ENCODE results near the gene MVD. TPM values are rescaled to one million over a fixed set of nuclear protein-coding genes. Genes with fewer than 3 reads are reported as not detected.

MVD gene
- total RNA-seq, 3 donors from 2014 or later: 17.4 to 21.3 (median 19.0) TPM

DNA sequence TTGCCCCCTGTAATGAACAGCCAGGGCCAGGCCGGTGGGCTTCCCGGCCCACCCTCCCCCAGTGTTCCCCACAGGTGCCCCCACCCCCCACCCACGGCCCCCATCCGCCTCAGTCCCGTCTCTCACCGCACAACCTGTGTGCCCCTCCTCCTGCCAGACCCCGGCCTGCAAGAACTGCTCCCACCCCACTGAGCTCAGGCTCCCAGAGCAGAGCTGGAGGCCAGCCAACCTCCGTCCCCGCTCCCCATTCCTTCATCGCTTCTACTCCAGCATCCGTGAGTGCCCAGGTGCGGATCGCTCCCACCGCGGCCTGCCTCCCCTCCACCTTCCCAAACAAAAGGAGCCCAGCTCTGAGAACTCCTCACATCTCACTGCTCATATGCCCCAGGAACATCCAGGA, 4.2 kb downstream of the MVD start:
- intact Hi-C loops (cut with DNase I; ENCODE audit: low total_unique reads): no loop called here
- Histone ChIP-seq H3K27me3 (no peaks in the 10 kb centered on the region), H3K27ac (no peak overlapping the region), H3K9me3 (no peaks in the 10 kb centered on the region), H3K4me1 (no peaks in the 10 kb centered on the region), H3K36me3 (no peaks in the 10 kb centered on the region), H3K4me3 (no peak overlapping the region)
- DNase-seq (ENCODE audit: low spot score in 2 of 2): no peak
- TF ChIP-seq, protein P1, sequence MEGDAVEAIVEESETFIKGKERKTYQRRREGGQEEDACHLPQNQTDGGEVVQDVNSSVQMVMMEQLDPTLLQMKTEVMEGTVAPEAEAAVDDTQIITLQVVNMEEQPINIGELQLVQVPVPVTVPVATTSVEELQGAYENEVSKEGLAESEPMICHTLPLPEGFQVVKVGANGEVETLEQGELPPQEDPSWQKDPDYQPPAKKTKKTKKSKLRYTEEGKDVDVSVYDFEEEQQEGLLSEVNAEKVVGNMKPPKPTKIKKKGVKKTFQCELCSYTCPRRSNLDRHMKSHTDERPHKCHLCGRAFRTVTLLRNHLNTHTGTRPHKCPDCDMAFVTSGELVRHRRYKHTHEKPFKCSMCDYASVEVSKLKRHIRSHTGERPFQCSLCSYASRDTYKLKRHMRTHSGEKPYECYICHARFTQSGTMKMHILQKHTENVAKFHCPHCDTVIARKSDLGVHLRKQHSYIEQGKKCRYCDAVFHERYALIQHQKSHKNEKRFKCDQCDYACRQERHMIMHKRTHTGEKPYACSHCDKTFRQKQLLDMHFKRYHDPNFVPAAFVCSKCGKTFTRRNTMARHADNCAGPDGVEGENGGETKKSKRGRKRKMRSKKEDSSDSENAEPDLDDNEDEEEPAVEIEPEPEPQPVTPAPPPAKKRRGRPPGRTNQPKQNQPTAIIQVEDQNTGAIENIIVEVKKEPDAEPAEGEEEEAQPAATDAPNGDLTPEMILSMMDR (IDR thresholded peaks at IDR 0.05): no peak
- TF ChIP-seq POLR2AphosphoS5 (IDR thresholded peaks at IDR 0.05): no peak
- no peak for TF ChIP-seq POLR2A (IDR thresholded peaks at IDR 0.05)

DNA sequence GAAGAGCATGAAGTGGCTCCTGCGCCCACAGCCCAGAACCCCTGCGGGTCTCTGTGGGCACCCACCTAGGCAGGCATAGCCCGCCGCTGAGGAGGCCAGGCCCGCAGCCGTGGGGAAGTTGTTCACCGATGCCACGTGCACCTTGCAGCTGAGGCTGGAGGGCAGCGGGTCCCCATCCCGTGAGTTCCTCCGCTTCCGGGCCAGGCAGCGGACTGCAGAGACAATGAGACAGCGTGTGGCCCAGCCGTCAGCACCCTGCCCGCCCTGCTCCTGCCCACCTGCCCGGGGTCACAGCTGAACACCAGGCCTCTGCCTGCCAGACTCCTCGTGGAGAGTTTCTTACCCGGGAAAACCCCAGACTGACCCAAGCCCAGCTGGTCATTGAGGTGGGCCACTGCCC, 5.5 kb downstream of the MVD start:
- no peak for TF ChIP-seq POLR2AphosphoS5 (IDR thresholded peaks at IDR 0.05)
- TF ChIP-seq, protein P1 (IDR thresholded peaks at IDR 0.05): no peak
- no peak for TF ChIP-seq POLR2A (IDR thresholded peaks at IDR 0.05)
- no peak overlapping the region for H3K27ac ChIP-seq
- DNase-seq (ENCODE audit: low spot score in 2 of 2): no peak
- H3K9me3 ChIP-seq: no peaks in the 10 kb centered on the region
- no peaks in the 10 kb centered on the region for H3K36me3 ChIP-seq
- H3K4me3 ChIP-seq: no peak overlapping the region
- intact Hi-C loops (cut with DNase I; ENCODE audit: low total_unique reads): no loop called here
- H3K4me1 ChIP-seq: no peaks in the 10 kb centered on the region
- H3K27me3 ChIP-seq: no peaks in the 10 kb centered on the region

DNA sequence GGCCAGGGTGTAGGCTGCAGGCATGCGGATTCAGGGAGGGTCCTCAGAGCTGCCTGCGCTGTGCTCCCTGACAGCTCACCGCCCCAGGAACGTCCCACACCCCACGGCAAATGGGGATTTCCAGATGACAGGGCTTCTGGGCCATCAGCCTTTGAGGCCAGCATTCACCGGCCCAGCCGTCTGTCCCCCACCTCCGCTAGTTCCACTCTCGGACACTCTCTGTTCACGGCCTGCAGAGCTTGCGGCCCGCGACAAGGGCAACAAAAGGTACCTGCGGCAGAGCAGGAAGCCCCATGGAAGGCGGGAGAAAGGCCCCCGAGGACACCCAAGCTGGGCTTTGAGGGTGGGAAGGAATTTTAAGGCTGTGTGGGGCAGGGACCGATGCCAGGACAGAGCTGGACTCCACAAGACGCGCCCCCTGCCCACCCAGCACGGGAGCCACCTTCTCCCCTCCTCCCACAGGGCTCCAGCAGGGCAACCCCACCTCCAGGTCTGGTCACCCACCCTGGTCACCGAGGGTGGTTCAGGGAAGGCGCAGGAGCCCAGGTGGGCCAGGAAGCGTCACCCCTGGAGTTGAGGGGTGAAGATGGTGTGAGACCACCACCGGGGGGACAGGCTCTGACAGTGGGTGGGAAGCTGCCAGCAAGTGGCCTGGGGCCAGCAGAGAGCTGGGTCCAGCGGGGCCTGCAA, 6.5 kb downstream of the MVD start:
- no peak for TF ChIP-seq POLR2A (IDR thresholded peaks at IDR 0.05)
- TF ChIP-seq POLR2AphosphoS5 (IDR thresholded peaks at IDR 0.05): no peak
- TF ChIP-seq, protein P1 (IDR thresholded peaks at IDR 0.05): no peak
- Histone ChIP-seq H3K4me1 (no peaks in the 10 kb centered on the region), H3K27me3 (no peaks in the 10 kb centered on the region), H3K27ac (no peak overlapping the region), H3K9me3 (no peaks in the 10 kb centered on the region), H3K36me3 (no peaks in the 10 kb centered on the region), H3K4me3 (no peak overlapping the region)
- intact Hi-C loops (cut with DNase I; ENCODE audit: low total_unique reads): no loop called here
- DNase-seq (ENCODE audit: low spot score in 2 of 2): no peak

DNA sequence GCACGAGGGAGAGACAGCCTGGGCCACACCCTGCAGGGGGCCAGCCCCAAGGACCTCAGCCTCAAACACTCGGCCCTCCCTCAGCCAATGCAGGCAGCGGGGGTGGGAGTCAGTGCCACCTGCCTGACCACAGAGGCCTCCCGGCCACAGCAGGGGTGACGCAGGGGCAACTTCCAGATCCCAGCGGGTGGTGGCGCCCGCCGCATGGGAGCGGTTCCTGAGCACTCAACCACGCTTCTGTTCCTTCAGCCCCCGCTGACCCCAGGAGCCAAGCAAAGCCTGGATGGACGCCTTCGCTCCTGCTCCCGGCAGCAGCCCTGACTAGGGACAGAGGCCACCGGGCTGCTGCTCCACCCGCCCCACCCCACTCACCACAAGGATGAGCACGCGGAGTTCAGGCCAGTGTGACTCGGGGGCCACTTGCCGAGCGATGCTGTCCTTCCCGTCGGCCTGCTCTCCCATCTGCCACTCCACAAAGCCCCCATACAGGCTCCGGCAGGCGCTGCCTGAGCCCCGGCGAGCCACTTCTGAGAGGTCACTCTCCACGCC, 7.1 kb downstream of the MVD start:
- DNase-seq (ENCODE audit: low spot score in 2 of 2): no peak
- H3K27ac ChIP-seq: no peak overlapping the region
- peaks cover 3% of the 10 kb centered on the region in 2 donors for H3K4me1 ChIP-seq
- intact Hi-C loops (cut with DNase I; ENCODE audit: low total_unique reads): no loop called here
- no peaks in the 10 kb centered on the region for H3K27me3 ChIP-seq
- no peaks in the 10 kb centered on the region for H3K9me3 ChIP-seq
- no peaks in the 10 kb centered on the region for H3K36me3 ChIP-seq
- H3K4me3 ChIP-seq: no peak overlapping the region
- TF ChIP-seq POLR2A (IDR thresholded peaks at IDR 0.05) (no peak), POLR2AphosphoS5 (IDR thresholded peaks at IDR 0.05) (no peak)
- TF ChIP-seq, protein P1 (IDR thresholded peaks at IDR 0.05): no peak

DNA sequence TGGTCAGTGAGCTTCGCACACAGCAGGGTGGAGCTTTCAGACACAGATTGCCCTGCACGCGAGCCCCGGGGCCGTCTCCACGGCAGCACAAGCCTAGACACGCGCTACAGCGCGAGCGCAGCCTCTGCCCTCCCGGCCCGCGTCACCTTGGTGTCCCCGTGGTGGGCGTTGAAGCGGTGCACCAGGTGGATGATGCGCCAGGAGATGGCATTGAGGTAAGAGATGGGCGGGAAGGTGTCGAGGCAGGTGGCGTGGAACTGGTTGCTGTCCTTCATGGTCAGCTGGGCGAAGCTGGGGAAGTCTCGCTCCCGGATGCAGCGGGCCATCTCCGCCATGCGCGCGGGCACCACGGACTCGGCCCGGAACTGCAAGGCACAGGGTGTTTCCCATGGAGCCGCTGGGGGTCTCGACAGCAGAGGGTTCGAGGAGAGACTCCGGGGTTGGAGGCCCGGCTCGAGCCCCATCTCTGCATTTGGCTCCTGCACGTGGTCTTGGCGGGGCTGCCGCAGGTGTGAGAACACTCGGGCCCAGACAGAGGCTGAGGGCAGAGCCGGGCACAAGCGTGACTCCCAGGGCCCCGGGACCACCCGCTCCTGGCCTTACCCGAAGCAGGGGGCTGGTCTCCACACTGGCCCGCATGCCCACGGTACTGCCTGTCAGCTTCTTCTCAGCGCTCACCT, 7.7 kb downstream of the MVD start:
- Histone ChIP-seq H3K9me3 (no peaks in the 10 kb centered on the region), H3K4me3 (no peak overlapping the region), H3K27me3 (no peaks in the 10 kb centered on the region), H3K4me1 (peaks cover 3% of the 10 kb centered on the region in 2 donors), H3K36me3 (no peaks in the 10 kb centered on the region), H3K27ac (no peak overlapping the region)
- DNase-seq (ENCODE audit: low spot score in 2 of 2): no peak
- intact Hi-C loops (cut with DNase I; ENCODE audit: low total_unique reads): no loop called here
- TF ChIP-seq POLR2A (IDR thresholded peaks at IDR 0.05) (no peak), POLR2AphosphoS5 (IDR thresholded peaks at IDR 0.05) (no peak)
- TF ChIP-seq, protein P1 (IDR thresholded peaks at IDR 0.05): no peak

All from breast epithelium (tissue), 4 donors.